Retinal pigment epithelial cell (primary cell): Measurements from ENCODE around the gene REG3A.

ENCODE experiments used
- DNase-seq: peaks from one replicate; pipeline ENCODE4 v3.0.0-alpha.2; 2010; ENCODE audit warnings: low read depth
- H3K4me3 ChIP-seq: 2 replicates; pipeline ENCODE4 v1.5.1; 2011; ENCODE audit warnings: mild to moderate bottlenecking, low read length, control low read depth, moderate library complexity
- CTCF ChIP-seq: conservative IDR thresholded peaks from 2 replicates; pipeline ENCODE4 v1.5.1; 2011; ENCODE audit warnings: low read depth, low read length, control low read depth, inconsistent platforms

The REG3A gene

GRCh38 chr2:79124907-79125720, 34.4 kb downstream of the REG3A start:
- no peak for DNase-seq
- TF ChIP-seq CTCF = no peak
- no peak overlapping the region for H3K4me3 ChIP-seq

GRCh38 chr2:79122676-79123075, 36.9 kb downstream of the REG3A start:
- H3K4me3 ChIP-seq = no peak overlapping the region
- no peak for TF ChIP-seq CTCF
- no peak for DNase-seq

GRCh38 chr2:79120194-79120713, 39.3 kb downstream of the REG3A start, which contains the start of gene REG1A:
TSS of gene REG1A (plus strand) at chr2:79120488. CDS start at chr2:79120862, 374 bp downstream.
- no peak for TF ChIP-seq CTCF
- no peak for DNase-seq
- H3K4me3 ChIP-seq = no peak within 1 kb of the TSS

- H3K4me3 ChIP-seq = no peak overlapping the region
- DNase-seq = no peak
- no peak for TF ChIP-seq CTCF
Measured at GRCh38 chr2:79116997-79117928, 42.3 kb downstream of the REG3A start.

- no peak overlapping the region for H3K4me3 ChIP-seq
- no peak for TF ChIP-seq CTCF
- no peak for DNase-seq
Measured at GRCh38 chr2:79114797-79115494, 44.6 kb downstream of the REG3A start.

- no peak for DNase-seq
- no peak for TF ChIP-seq CTCF
- H3K4me3 ChIP-seq = no peak overlapping the region
Measured at GRCh38 chr2:79112269-79112668, 47.3 kb downstream of the REG3A start.
